Fibroblast of skin of right quadriceps (primary cell): ENCODE data around the gene FEZ2.

Source experiments
- DNase-seq: peaks from one replicate; pipeline ENCODE4 v3.0.0-alpha.2; 2013

The FEZ2 gene

GRCh38 chr2:36528274-36528673 is 69.7 kb downstream of the FEZ2 start:
- DNase-seq: no peak

GRCh38 chr2:36526226-36526625 is 71.7 kb downstream of the FEZ2 start:
- DNase-seq: peak; percentile 59

- no peak for DNase-seq
These were observed 72.7 kb downstream of the FEZ2 start for GRCh38 chr2:36525245-36525644.

- DNase-seq: no peak
These were observed 74.8 kb downstream of the FEZ2 start for GRCh38 chr2:36523153-36523552.

GRCh38 chr2:36520431-36520830 is 77.5 kb downstream of the FEZ2 start:
- no peak for DNase-seq

- peak; percentile 88 for DNase-seq
These were observed 81.7 kb downstream of the FEZ2 start for GRCh38 chr2:36516136-36516870.

- no peak for DNase-seq
These were observed 82.4 kb downstream of the FEZ2 start for GRCh38 chr2:36515538-36515937.

GRCh38 chr2:36513661-36514060 is 84.3 kb downstream of the FEZ2 start:
- no peak for DNase-seq

GRCh38 chr2:36512705-36513104 is 85.3 kb downstream of the FEZ2 start:
- DNase-seq: no peak

GRCh38 chr2:36511858-36512603 is 85.9 kb downstream of the FEZ2 start:
- DNase-seq: no peak

- no peak for DNase-seq
These were observed 88.9 kb downstream of the FEZ2 start for GRCh38 chr2:36509075-36509474.

GRCh38 chr2:36507408-36507812 is 90.6 kb downstream of the FEZ2 start:
- DNase-seq: peak; percentile 67
